Measurements from ENCODE around the gene PCNP. TPM values are rescaled to one million over a fixed set of nuclear protein-coding genes. Genes with fewer than 3 reads are reported as not detected.

PCNP gene, protein sequence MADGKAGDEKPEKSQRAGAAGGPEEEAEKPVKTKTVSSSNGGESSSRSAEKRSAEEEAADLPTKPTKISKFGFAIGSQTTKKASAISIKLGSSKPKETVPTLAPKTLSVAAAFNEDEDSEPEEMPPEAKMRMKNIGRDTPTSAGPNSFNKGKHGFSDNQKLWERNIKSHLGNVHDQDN
- total RNA-seq, result 82.8 and 89.6 TPM in 2 replicates

GRCh38 chr3:101573449-101574387 is at the start of gene PCNP:
Gene PCNP (plus strand): TSS chr3:101574180. CDS start chr3:101574216, 36 bp downstream.

DNA sequence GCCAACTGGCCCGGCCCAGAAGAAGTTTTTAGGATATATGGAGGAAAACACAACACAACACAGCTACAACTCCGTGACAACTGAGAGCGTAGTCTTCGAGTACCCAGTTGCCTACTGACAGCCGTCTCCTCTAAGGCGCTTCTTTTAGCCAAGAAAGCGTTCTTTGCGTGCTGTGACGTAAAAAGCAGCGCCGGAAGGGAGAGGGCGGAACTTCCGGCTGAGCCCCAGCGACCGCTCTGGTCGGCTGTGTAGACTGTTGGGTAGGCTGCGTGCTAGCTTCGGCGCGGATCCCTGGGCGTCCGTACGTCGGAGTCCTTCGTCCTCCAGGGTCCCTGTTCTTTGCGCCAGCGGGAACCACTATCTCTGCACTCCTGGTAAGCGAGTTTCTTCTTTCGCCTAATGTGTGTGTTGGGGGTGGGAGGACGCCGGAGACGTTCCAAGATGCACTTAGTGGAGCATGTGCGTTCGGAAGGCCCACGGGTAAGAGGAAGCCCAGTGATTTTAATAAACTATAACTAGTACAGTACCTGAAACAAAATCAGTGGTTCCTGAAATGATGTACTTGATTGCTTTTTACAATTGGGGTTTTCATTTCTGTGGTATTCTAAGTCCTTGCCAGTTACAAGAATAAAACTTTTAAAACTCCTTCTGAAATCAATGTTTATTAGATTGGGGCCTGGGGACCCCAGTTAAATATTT is 12.2 kb upstream of the PCNP start, which contains the start of gene TRMT10C:
Gene TRMT10C, plus strand, starts transcription at position 239 of the 699 bp plus-strand sequence. CDS start 2,914 bp downstream, outside the sequence.

Other genes with a start within 250 kb of the PCNP start
- 18.0 and 24.8 TPM in 2 replicates for gene SENP7, start 61.0 kb upstream of the PCNP start, total RNA-seq
- gene TRMT10C, start 12.3 kb upstream of the PCNP start, total RNA-seq, result 24.1 and 35.7 TPM in 2 replicates
- gene ZBTB11, start 103.0 kb downstream of the PCNP start, total RNA-seq, result 19.0 and 21.6 TPM in 2 replicates
- 2,667 and 3,515 TPM in 2 replicates for gene RPL24, start 112.5 kb downstream of the PCNP start, total RNA-seq
- gene CEP97, start 150.4 kb downstream of the PCNP start, total RNA-seq, result 4.3 and 7.7 TPM in 2 replicates
- 6.4 TPM in 2 replicates for gene NXPE3, start 205.0 kb downstream of the PCNP start, total RNA-seq

Measured in dermis lymphatic vessel endothelial cell (primary cell).